ENCODE measurements around the gene UBE2E2.

Gene UBE2E2

DNA sequence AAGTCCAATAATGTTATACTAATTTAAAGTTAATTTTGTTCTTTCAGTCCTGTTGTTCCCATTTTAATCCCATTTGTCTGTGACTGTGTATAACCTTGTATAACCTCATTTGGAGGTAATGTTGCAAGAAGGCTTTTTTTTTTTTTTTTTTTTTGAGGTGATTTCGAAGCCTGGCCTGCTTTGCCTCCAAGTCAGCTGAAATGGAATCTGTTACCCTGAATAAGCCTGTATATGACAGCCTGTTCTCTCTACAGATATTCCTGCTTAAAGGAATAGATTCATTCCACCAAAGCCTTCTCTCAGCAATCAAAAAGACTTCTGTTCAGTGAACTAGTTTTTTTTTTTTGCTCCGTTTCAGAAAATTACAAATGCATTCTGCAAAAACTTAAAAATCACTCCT lies 330.9 kb downstream of the UBE2E2 start:
- TF ChIP-seq, protein P1, sequence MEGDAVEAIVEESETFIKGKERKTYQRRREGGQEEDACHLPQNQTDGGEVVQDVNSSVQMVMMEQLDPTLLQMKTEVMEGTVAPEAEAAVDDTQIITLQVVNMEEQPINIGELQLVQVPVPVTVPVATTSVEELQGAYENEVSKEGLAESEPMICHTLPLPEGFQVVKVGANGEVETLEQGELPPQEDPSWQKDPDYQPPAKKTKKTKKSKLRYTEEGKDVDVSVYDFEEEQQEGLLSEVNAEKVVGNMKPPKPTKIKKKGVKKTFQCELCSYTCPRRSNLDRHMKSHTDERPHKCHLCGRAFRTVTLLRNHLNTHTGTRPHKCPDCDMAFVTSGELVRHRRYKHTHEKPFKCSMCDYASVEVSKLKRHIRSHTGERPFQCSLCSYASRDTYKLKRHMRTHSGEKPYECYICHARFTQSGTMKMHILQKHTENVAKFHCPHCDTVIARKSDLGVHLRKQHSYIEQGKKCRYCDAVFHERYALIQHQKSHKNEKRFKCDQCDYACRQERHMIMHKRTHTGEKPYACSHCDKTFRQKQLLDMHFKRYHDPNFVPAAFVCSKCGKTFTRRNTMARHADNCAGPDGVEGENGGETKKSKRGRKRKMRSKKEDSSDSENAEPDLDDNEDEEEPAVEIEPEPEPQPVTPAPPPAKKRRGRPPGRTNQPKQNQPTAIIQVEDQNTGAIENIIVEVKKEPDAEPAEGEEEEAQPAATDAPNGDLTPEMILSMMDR (IDR thresholded peaks at IDR 0.05), result no peak

DNA sequence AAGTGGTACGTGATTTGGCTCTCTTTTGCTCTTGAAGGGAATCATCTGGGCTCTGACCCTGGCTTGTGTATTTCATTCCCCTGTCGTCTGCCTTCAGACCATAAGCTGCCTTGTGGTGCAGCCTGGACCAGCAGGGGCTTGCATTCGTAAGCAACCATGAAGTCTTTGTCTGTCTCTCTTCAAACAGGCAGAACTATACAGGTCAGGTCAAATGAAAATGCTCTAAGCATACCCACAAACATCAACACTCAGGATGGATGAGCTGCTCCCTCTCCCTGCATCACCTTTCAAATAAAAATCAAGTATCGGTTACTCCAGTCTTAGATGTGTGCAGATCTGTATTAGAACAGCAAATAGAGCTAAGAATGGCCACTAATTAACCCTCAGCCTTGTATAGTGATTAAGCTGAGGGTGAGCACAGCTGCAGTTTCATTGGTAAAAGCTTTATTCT lies 334.0 kb downstream of the UBE2E2 start:
- TF ChIP-seq, protein P1 (IDR thresholded peaks at IDR 0.05), result no peak

DNA sequence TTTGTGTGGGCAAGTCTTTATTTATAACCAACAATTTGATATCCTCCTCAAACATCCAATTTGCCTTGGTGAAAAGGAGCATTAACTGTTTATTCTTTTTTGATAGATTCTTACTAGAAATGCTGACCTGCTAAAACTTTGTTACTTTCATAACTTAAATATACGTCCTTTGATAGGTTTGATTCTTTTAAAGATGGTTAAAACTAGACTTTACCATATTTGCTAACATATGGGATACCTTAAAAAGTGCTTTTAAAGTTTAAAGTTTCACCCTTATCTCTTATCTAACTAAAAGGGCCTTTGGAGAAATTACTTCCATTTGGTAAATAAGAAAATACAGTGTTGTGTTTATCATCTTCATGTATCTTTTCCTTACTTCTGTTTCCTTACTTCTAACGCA lies 336.1 kb downstream of the UBE2E2 start:
- TF ChIP-seq, protein P1 (IDR thresholded peaks at IDR 0.05), result no peak

DNA sequence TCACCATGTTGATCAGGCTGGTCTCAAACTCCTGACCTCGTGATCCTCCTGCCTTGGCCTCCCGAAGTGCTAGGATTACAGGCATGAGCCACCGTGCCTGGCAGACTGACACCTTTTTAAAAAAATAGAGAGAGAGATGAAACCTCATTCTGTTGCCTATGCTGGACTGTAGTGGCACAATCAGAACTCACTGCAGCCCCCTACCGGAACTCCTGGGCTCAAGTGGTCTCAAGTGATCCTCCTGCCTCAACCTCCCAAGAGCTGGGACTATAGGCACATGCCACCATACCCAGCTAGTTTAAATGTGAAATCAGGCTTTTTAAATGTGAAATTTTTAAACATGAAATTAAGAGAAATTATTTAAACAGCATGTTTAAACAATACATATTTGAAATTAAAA lies 337.5 kb downstream of the UBE2E2 start:
- TF ChIP-seq, protein P1 (IDR thresholded peaks at IDR 0.05), result no peak

DNA sequence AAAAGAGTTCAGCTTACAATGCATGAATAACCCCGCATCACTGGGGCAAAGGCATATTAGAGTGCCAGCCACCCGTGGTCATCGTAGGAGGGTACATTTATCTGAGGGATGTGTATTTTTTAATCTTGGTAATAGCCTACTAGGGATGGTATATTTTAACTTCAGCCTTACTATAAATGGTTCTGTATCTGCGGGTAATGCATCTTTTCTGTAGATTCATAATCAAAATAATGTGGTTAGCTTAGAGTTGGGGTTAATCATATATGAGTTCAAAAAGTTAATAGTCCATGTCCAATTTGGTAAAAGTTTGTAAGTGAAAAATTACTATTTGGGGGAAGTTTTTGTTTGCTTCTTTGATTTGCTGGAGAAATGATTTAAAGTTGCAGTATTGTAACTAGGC lies 339.0 kb downstream of the UBE2E2 start:
- TF ChIP-seq, protein P1 (IDR thresholded peaks at IDR 0.05), result no peak

DNA sequence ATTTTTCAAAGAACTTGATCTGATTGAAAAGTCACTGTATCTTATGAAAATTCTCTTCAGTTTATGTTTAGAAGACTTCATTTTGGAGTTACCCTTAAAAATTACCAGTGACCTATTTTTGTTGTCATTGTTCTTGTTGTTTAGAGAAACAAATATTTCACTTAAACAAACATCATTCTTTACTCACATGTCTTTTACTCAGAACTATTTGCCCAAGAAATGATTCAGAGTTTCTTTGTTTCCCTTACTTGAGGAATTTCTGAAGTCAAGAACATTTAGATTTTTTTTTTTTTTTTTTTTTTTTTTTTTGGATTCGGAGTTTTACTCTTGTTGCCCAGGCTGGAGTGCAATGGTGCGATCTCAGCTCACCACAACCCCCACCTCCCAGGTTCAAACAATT lies 343.1 kb downstream of the UBE2E2 start:
- TF ChIP-seq, protein P1 (IDR thresholded peaks at IDR 0.05), result no peak

DNA sequence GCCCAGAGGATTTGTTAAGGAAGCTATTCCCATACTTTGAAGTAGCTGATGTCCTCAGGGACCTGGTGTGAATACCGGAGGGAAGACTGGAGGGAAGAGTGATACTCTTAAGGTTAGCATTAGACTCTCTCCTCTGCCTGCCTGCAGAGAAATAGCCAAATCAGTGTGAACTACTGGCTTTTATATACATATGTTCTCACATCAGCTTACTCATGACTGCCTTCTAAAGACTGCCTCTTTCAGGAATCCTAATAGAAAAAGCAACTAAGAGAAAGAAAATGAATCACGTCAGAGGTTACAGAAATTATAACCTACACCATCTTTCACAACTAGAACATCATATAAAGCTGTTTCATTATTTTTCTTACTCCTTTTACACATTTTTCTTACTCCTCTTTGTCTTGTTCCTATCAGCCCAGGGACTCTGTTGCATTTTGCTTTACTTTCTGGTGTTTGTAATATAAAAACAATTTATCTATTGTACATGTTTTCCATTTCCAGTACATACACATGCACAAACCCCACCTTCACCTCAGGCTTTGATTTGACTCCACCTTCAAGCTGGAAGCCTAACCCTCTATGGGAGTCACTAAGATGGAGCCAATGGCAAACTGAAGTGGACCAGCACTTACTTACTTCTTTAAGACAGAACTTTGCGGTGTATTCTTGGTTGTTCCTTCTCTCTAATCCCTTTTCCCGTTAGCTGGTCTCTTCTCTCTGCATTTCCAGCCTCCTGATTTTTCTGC lies 345.0 kb downstream of the UBE2E2 start:
- TF ChIP-seq, protein P1 (IDR thresholded peaks at IDR 0.05), result no peak

DNA sequence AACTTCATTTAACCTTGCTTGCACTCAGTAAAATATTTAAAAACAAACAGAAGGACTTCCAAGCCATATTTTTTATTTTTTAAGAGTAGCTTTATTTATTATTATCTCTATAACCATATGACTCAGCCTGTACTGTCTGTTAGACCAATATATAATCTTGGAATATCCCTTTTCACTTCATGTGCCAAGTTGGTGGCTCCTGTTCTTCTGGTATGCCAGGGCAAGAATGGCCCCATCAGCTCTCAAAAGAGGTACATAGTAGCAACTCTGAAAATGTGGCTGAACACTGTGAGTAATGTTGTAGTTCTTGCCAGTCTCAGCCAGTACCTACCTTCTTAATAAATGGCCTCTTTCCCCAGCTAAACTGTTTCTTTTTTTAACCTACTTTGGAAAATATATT lies 345.6 kb downstream of the UBE2E2 start:
- TF ChIP-seq, protein P1 (IDR thresholded peaks at IDR 0.05), result no peak

Data from LNCAP (cell line).